Spleen (tissue), 11 donors: Measurements from ENCODE around the gene OSBPL10. TPM values are rescaled to one million over a fixed set of nuclear protein-coding genes. Genes with fewer than 3 reads are reported as not detected.

Source experiments
- DNase-seq: peaks from one replicate; pipeline ENCODE4 v3.0.0-alpha.2; 2020
- H3K27ac ChIP-seq, 8 donors: fragments of 200-600 bp; sonication (generic) in 7 of 8; 1 replicate in 4 of 8; 2 replicates in 4 of 8; pipeline versions ENCODE4 v1.5.0 to v1.8.0; 2016 to 2021; ENCODE audit warnings: inconsistent platforms in 4 of 8, mild to moderate bottlenecking in 4 of 8, moderate library complexity in 1 of 8
- H3K27me3 ChIP-seq, 7 donors: fragments of 200-600 bp; sonication (generic) in 6 of 7; replicated peaks in 1 of 7; 1 replicate in 4 of 7; 2 replicates in 3 of 7; pipeline versions ENCODE4 v1.5.0 to v1.8.0; 2016 to 2021; ENCODE audit warnings: inconsistent platforms in 3 of 7, mild to moderate bottlenecking in 1 of 7
- H3K36me3 ChIP-seq, 6 donors: fragments of 200-600 bp; sonication (generic) in 5 of 6; 1 replicate in 4 of 6; 2 replicates in 2 of 6; pipeline versions ENCODE4 v1.5.0 to v1.8.0; 2016 to 2021; ENCODE audit warnings: inconsistent platforms in 2 of 6
- H3K4me1 ChIP-seq, 6 donors: fragments of 200-600 bp; sonication (generic) in 5 of 6; 1 replicate in 3 of 6; 2 replicates in 3 of 6; pipeline versions ENCODE4 v1.5.0 to v1.8.0; 2016 to 2021; ENCODE audit warnings: inconsistent platforms in 3 of 6
- H3K4me3 ChIP-seq, 8 donors: fragments of 200-600 bp; sonication (generic) in 7 of 8; 1 replicate in 4 of 8; 2 replicates in 4 of 8; pipeline versions ENCODE4 v1.5.0 to v1.8.0; 2016 to 2021; ENCODE audit warnings: inconsistent platforms in 4 of 8, mild to moderate bottlenecking in 4 of 8, moderate library complexity in 2 of 8
- H3K9me3 ChIP-seq, 8 donors: fragments of 200-600 bp; sonication (generic) in 7 of 8; 1 replicate in 4 of 8; 2 replicates in 4 of 8; pipeline versions ENCODE4 v1.5.0 to v1.8.0; 2016 to 2021; ENCODE audit warnings: inconsistent platforms in 4 of 8
- CTCF ChIP-seq, 11 experiments: fragments of 200-600 bp in 7 of 11; fragments of 450-650 bp in 4 of 11; sonication (generic) in 4 of 11; IDR thresholded peaks in 8 of 11; conservative IDR thresholded peaks in 3 of 11; 1 replicate in 7 of 11; 2 replicates in 4 of 11; pipeline versions ENCODE4 v1.4.0 to v1.8.0; 2016 to 2021; ENCODE audit warnings: antibody characterized with exemption in 11 of 11, inconsistent platforms in 4 of 11, mild to moderate bottlenecking in 1 of 11
- POLR2A ChIP-seq, 3 donors: fragments of 450-650 bp; IDR thresholded peaks; one replicate each; pipeline ENCODE4 v1.5.1; 2017; ENCODE audit warnings: antibody characterized with exemption in 3 of 3, mild to moderate bottlenecking in 1 of 3
- POLR2AphosphoS5 ChIP-seq, 3 donors: sonication (generic); formaldehyde crosslinking; IDR thresholded peaks; one replicate each; pipeline ENCODE4 v1.5.1; 2017; ENCODE audit warnings: antibody characterized with exemption in 3 of 3
- WGBS, 5 donors: extraction: QIAGEN DNeasy Blood & Tissue Kit in 3 of 5; methylation state at CpG; one replicate each; pipeline versions ENCODE4 v1.1.5 to v1.1.7; 2013 to 2018; 5-methylcytosine and 5-hydroxymethylcytosine counted together
- intact Hi-C: fragments of 100-400 bp; cut with DNase I; formaldehyde crosslinking; loops from one replicate; pipeline ENCODE4 v1.15.0; 2023; ENCODE audit warnings: low total_unique reads
- polyA plus RNA-seq, 3 donors: library from polyadenylated mRNA; stranded (reverse); fragments of 200-250 nt; gene quantifications; one replicate each; pipeline ENCODE4 v1.2.1, GENCODE V29; 2013
- total RNA-seq, 7 donors: library from RNA; depleted of rRNA in 3 of 7; stranded (reverse); fragments of >200 nt in 3 of 7; fragmentation: NEBNext Ultra II Directional in 4 of 7; extraction: Animal tissue kit (Norgen Biotek cat#: 25700) in 4 of 7; gene quantifications; one replicate each; pipeline versions ENCODE4 v1.1.0 to v1.2.1, GENCODE V29; 2016 to 2021
- donor health status: healthy with polysubstance abuse.
- donor health status: DM: no; HTN: no; CAD: no; lungs with moderate emphysema.
- donor health status: DM: no; HTN: no; CAD: no.
- donor health status: Bipolar disorder and iron deficiency.
- donor health status: healthy.
- donor health status: DM: no; HTN: no; CAD: no.
- donor health status: DM: yes; HTN: yes; CAD: no.

OSBPL10 gene
- total and polyA plus RNA-seq, 10 donors = 3.8 to 95.1 (median 56.5) TPM

- Histone ChIP-seq H3K9me3 (no peaks in the 10 kb centered on the region), H3K4me3 (no peak overlapping the region), H3K4me1 (peaks cover 9 to 40% (median 18%) of the 10 kb centered on the region in 6 donors), H3K27me3 (no peaks in the 10 kb centered on the region), H3K27ac (no peak overlapping the region), H3K36me3 (peaks cover 0 to 55% (median 4%) of the 10 kb centered on the region in 6 donors)
- no peak for DNase-seq
- WGBS, 5 donors = 78 to 93% (median 88%) methylated on average over 2 of the region's 2 CpGs
- intact Hi-C loops = no loop called here
- TF ChIP-seq CTCF (IDR thresholded peaks at IDR 0.05 in 8 of 11, conservative IDR thresholded peaks at IDR 0.05 in 3 of 11) = no peak
- no peak for TF ChIP-seq POLR2A (IDR thresholded peaks at IDR 0.05)
- no peak for TF ChIP-seq POLR2AphosphoS5 (IDR thresholded peaks at IDR 0.05)
Observed at GRCh38 chr3:31671451-31671850, 309.6 kb downstream of the OSBPL10 start.

GRCh38 chr3:31670722-31671121 is 310.3 kb downstream of the OSBPL10 start:
- intact Hi-C loops = no loop called here
- H3K4me3 ChIP-seq = no peak overlapping the region
- 80 to 89% (median 83%) methylated on average over 9 of the region's 9 CpGs for WGBS, 5 donors
- no peak overlapping the region for H3K27ac ChIP-seq
- TF ChIP-seq POLR2AphosphoS5 (IDR thresholded peaks at IDR 0.05) (no peak), CTCF (IDR thresholded peaks at IDR 0.05 in 8 of 11, conservative IDR thresholded peaks at IDR 0.05 in 3 of 11) (no peak), POLR2A (IDR thresholded peaks at IDR 0.05) (no peak)
- H3K4me1 ChIP-seq = peaks cover 9 to 42% (median 18%) of the 10 kb centered on the region in 6 donors
- no peak for DNase-seq
- peaks cover 0 to 60% (median 4%) of the 10 kb centered on the region in 6 donors for H3K36me3 ChIP-seq
- H3K27me3 ChIP-seq = no peaks in the 10 kb centered on the region
- H3K9me3 ChIP-seq = no peaks in the 10 kb centered on the region

GRCh38 chr3:31670136-31670535 is 310.9 kb downstream of the OSBPL10 start:
- TF ChIP-seq POLR2AphosphoS5 (IDR thresholded peaks at IDR 0.05) (no peak), CTCF (IDR thresholded peaks at IDR 0.05 in 8 of 11, conservative IDR thresholded peaks at IDR 0.05 in 3 of 11) (no peak), POLR2A (IDR thresholded peaks at IDR 0.05) (no peak)
- no peak for DNase-seq

GRCh38 chr3:31668242-31668641 is 312.8 kb downstream of the OSBPL10 start:
- Histone ChIP-seq H3K27me3 (no peaks in the 10 kb centered on the region), H3K4me1 (peaks cover 13 to 59% (median 21%) of the 10 kb centered on the region in 6 donors), H3K27ac (no peak overlapping the region), H3K9me3 (no peaks in the 10 kb centered on the region), H3K4me3 (no peak overlapping the region), H3K36me3 (peaks cover 0 to 83% (median 4%) of the 10 kb centered on the region in 6 donors)
- TF ChIP-seq POLR2A (IDR thresholded peaks at IDR 0.05) (no peak), CTCF (IDR thresholded peaks at IDR 0.05 in 8 of 11, conservative IDR thresholded peaks at IDR 0.05 in 3 of 11) (no peak), POLR2AphosphoS5 (IDR thresholded peaks at IDR 0.05) (no peak)
- WGBS, 5 donors = 70 to 92% (median 80%) methylated on average over 4 of the region's 4 CpGs
- intact Hi-C loops = no loop called here
- DNase-seq = no peak

More at GRCh38 chr3:31670136-31670535, 310.9 kb downstream of the OSBPL10 start:
- WGBS, 5 donors = 48 to 75% (median 68%) methylated on average over 1 of the region's 1 CpG
- H3K4me3 ChIP-seq = no peak overlapping the region
- H3K9me3 ChIP-seq = no peaks in the 10 kb centered on the region
- H3K36me3 ChIP-seq = peaks cover 0 to 66% (median 4%) of the 10 kb centered on the region in 6 donors
- H3K4me1 ChIP-seq = peaks cover 9 to 43% (median 18%) of the 10 kb centered on the region in 6 donors
- H3K27me3 ChIP-seq = no peaks in the 10 kb centered on the region
- peak overlapping the region in 1 of 8 donors; percentile 16 for H3K27ac ChIP-seq
- intact Hi-C loops = no loop called here
